HEK293 (cell line): ENCODE data around the gene STOML1.
A peak's percentile ranks its signal among the peaks of the same experiment; 100 is the strongest.

Source experiments
- CTCF ChIA-PET: fragments of 350-600 bp; formaldehyde crosslinking; extraction: SDS; loops from one replicate; lab custom pipeline; 2021; ENCODE audit warnings: antibody characterized with exemption; lab: Yijun Ruan, JAX
- POLR2A ChIA-PET: fragments of 300-600 bp; formaldehyde crosslinking; extraction: SDS; loops from one replicate; lab custom pipeline; 2020; ENCODE audit warnings: antibody characterized with exemption, inconsistent platforms; lab: Yijun Ruan, JAX
- H3K27ac ChIP-seq: fragments of 200-500 bp; sonication (Bioruptor generic); 2 replicates; pipeline ENCODE4 v1.5.1; 2014; ENCODE audit warnings: low read depth, low read length, control low read depth, inconsistent platforms; ENCODE audit errors: extremely low read depth
- H3K36me3 ChIP-seq, 2 experiments: fragments of 200-500 bp in 1 of 2; sonication (Bioruptor generic) in 1 of 2; 1 replicate in 1 of 2; 2 replicates in 1 of 2; pipeline ENCODE4 v1.5.1; 2014 to 2017; ENCODE audit warnings: inconsistent platforms in 2 of 2, low read length in 2 of 2; ENCODE audit not compliant: control insufficient read depth in 2 of 2, insufficient read depth in 1 of 2
- H3K4me1 ChIP-seq: fragments of 200-500 bp; sonication (Bioruptor generic); 2 replicates; pipeline ENCODE4 v1.5.1; 2014; ENCODE audit warnings: mild to moderate bottlenecking, low read length, inconsistent platforms; ENCODE audit not compliant: control insufficient read depth, insufficient read depth
- H3K4me3 ChIP-seq: 2 replicates; pipeline ENCODE4 v1.5.1; 2011; ENCODE audit warnings: low read depth, mild to moderate bottlenecking, control low read depth, low read length, moderate library complexity
- H3K9me3 ChIP-seq: fragments of 200-500 bp; sonication (Bioruptor generic); 2 replicates; pipeline ENCODE4 v1.5.1; 2014; ENCODE audit warnings: low read depth, low read length, inconsistent platforms; ENCODE audit not compliant: control insufficient read depth, insufficient read depth
- BCL11A ChIP-seq: fragments of 450-650 bp; formaldehyde crosslinking; IDR thresholded peaks from 2 replicates; pipeline ENCODE4 v1.5.1; 2016; ENCODE audit warnings: low read depth, missing biosample characterization, missing genetic modification characterization
- BCL11B ChIP-seq: fragments of 450-650 bp; formaldehyde crosslinking; IDR thresholded peaks from 2 replicates; pipeline ENCODE4 v1.5.1; 2016; ENCODE audit warnings: low read depth, missing biosample characterization, missing genetic modification characterization
- GLIS1 ChIP-seq: fragments of 450-650 bp; formaldehyde crosslinking; IDR thresholded peaks from 2 replicates; pipeline ENCODE4 v1.5.1; 2016; ENCODE audit warnings: missing biosample characterization, missing genetic modification characterization
- GLIS2 ChIP-seq: fragments of 450-650 bp; formaldehyde crosslinking; IDR thresholded peaks from 2 replicates; pipeline ENCODE4 v1.5.1; 2016; ENCODE audit warnings: missing biosample characterization, missing genetic modification characterization
- KLF1 ChIP-seq: fragments of 450-650 bp; formaldehyde crosslinking; IDR thresholded peaks from 2 replicates; pipeline ENCODE4 v1.5.1; 2016; ENCODE audit warnings: missing biosample characterization, missing genetic modification characterization
- KLF8 ChIP-seq: fragments of 450-650 bp; formaldehyde crosslinking; IDR thresholded peaks from 2 replicates; pipeline ENCODE4 v1.5.1; 2016; ENCODE audit warnings: missing biosample characterization, missing genetic modification characterization
- OSR2 ChIP-seq: fragments of 450-650 bp; formaldehyde crosslinking; IDR thresholded peaks from 2 replicates; pipeline ENCODE4 v1.5.1; 2016; ENCODE audit warnings: missing biosample characterization, missing genetic modification characterization
- SCRT2 ChIP-seq: fragments of 450-650 bp; formaldehyde crosslinking; IDR thresholded peaks from 2 replicates; pipeline ENCODE4 v1.5.1; 2016; ENCODE audit warnings: missing biosample characterization, missing genetic modification characterization
- YY2 ChIP-seq: fragments of 450-650 bp; formaldehyde crosslinking; IDR thresholded peaks from 2 replicates; pipeline ENCODE4 v1.5.1; 2016; ENCODE audit warnings: missing biosample characterization, missing genetic modification characterization
- ZBTB7A ChIP-seq: fragments of 450-650 bp; formaldehyde crosslinking; IDR thresholded peaks from 2 replicates; pipeline ENCODE4 v1.5.1; 2016; ENCODE audit warnings: low read depth, missing biosample characterization, missing genetic modification characterization
- ZFHX2 ChIP-seq: fragments of 450-650 bp; formaldehyde crosslinking; conservative IDR thresholded peaks from 2 replicates; pipeline ENCODE4 v1.5.1; 2016; ENCODE audit warnings: missing biosample characterization, missing genetic modification characterization
- ZFP37 ChIP-seq: fragments of 450-650 bp; formaldehyde crosslinking; IDR thresholded peaks from 2 replicates; pipeline ENCODE4 v1.5.1; 2016; ENCODE audit warnings: missing biosample characterization, missing genetic modification characterization
- ZFP69B ChIP-seq: fragments of 450-650 bp; formaldehyde crosslinking; IDR thresholded peaks from 2 replicates; pipeline ENCODE4 v1.5.1; 2016; ENCODE audit warnings: missing biosample characterization, missing genetic modification characterization
- ZNF112 ChIP-seq: fragments of 450-650 bp; formaldehyde crosslinking; IDR thresholded peaks from 2 replicates; pipeline ENCODE4 v1.5.0; 2017; ENCODE audit warnings: missing biosample characterization, missing genetic modification characterization
- ZNF146 ChIP-seq: fragments of 450-650 bp; formaldehyde crosslinking; IDR thresholded peaks from 2 replicates; pipeline ENCODE4 v1.5.1; 2016; ENCODE audit warnings: missing biosample characterization, missing genetic modification characterization
- ZNF211 ChIP-seq: fragments of 450-650 bp; formaldehyde crosslinking; IDR thresholded peaks from 2 replicates; pipeline ENCODE4 v1.5.1; 2016; ENCODE audit warnings: low read depth, missing biosample characterization, missing genetic modification characterization
- ZNF223 ChIP-seq: fragments of 450-650 bp; formaldehyde crosslinking; IDR thresholded peaks from 2 replicates; pipeline ENCODE4 v1.5.1; 2016; ENCODE audit warnings: missing biosample characterization, missing genetic modification characterization
- ZNF239 ChIP-seq: fragments of 450-650 bp; formaldehyde crosslinking; IDR thresholded peaks from 2 replicates; pipeline ENCODE4 v1.5.1; 2016; ENCODE audit warnings: missing biosample characterization, missing genetic modification characterization
- ZNF366 ChIP-seq: fragments of 450-650 bp; formaldehyde crosslinking; conservative IDR thresholded peaks from 2 replicates; pipeline ENCODE4 v1.5.1; 2016; ENCODE audit warnings: missing biosample characterization, missing genetic modification characterization
- ZNF394 ChIP-seq: fragments of 450-650 bp; formaldehyde crosslinking; IDR thresholded peaks from 2 replicates; pipeline ENCODE4 v1.5.1; 2016; ENCODE audit warnings: missing biosample characterization, missing genetic modification characterization, mild to moderate bottlenecking, moderate library complexity, borderline replicate concordance
- ZNF398 ChIP-seq: fragments of 450-650 bp; formaldehyde crosslinking; IDR thresholded peaks from 2 replicates; pipeline ENCODE4 v1.5.1; 2017; ENCODE audit warnings: missing biosample characterization, missing genetic modification characterization
- ZNF404 ChIP-seq: fragments of 450-650 bp; formaldehyde crosslinking; IDR thresholded peaks from 2 replicates; pipeline ENCODE4 v1.5.1; 2017; ENCODE audit warnings: missing biosample characterization, missing genetic modification characterization
- ZNF510 ChIP-seq: fragments of 450-650 bp; formaldehyde crosslinking; IDR thresholded peaks from 2 replicates; pipeline ENCODE4 v1.5.1; 2018; ENCODE audit warnings: mild to moderate bottlenecking, missing genetic modification characterization, missing biosample characterization; ENCODE audit not compliant: insufficient replicate concordance
- ZNF555 ChIP-seq: fragments of 450-650 bp; formaldehyde crosslinking; conservative IDR thresholded peaks from 2 replicates; pipeline ENCODE4 v1.5.1; 2017; ENCODE audit warnings: missing biosample characterization, mild to moderate bottlenecking, missing genetic modification characterization, inconsistent platforms
- ZNF768 ChIP-seq: fragments of 450-650 bp; formaldehyde crosslinking; IDR thresholded peaks from 2 replicates; pipeline ENCODE4 v1.5.1; 2018; ENCODE audit warnings: missing biosample characterization, mild to moderate bottlenecking, missing genetic modification characterization
- ZNF791 ChIP-seq: fragments of 450-650 bp; formaldehyde crosslinking; IDR thresholded peaks from 2 replicates; pipeline ENCODE4 v1.5.1; 2016; ENCODE audit warnings: missing biosample characterization, missing genetic modification characterization
- TF ChIP-seq, protein P1 (sequence below): fragments of 450-650 bp; formaldehyde crosslinking; IDR thresholded peaks from 2 replicates; pipeline ENCODE4 v1.5.1; 2016; ENCODE audit warnings: missing biosample characterization, missing genetic modification characterization
- TF ChIP-seq, protein P2 (sequence below): fragments of 450-650 bp; formaldehyde crosslinking; IDR thresholded peaks from 2 replicates; pipeline ENCODE4 v1.5.1; 2016; ENCODE audit warnings: missing biosample characterization, missing genetic modification characterization
- TF ChIP-seq, protein P3 (sequence below): fragments of 450-650 bp; formaldehyde crosslinking; IDR thresholded peaks from 2 replicates; pipeline ENCODE4; 2016; ENCODE audit warnings: missing biosample characterization, missing genetic modification characterization

STOML1 gene

GRCh38 chr15:73941044-73941443 lies 51.1 kb downstream of the STOML1 start (continued):
- peak; percentile 69; the same call in 1 of the 2 replicates for TF ChIP-seq KLF8 (tag by site-specific recombination)
- peak; percentile 45; the same call in 1 of the 2 replicates for TF ChIP-seq OSR2 (tag by site-specific recombination)
- no peak for TF ChIP-seq ZNF112 (tag by site-specific recombination)
- TF ChIP-seq, protein P1, sequence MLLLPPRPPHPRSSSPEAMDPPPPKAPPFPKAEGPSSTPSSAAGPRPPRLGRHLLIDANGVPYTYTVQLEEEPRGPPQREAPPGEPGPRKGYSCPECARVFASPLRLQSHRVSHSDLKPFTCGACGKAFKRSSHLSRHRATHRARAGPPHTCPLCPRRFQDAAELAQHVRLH = no peak
- TF ChIP-seq GLIS2 (tag by site-specific recombination) = peak; percentile 69
- peak; percentile 95 for TF ChIP-seq GLIS1 (tag by site-specific recombination)
- peak; percentile 15; the same call in 1 of the 2 replicates for TF ChIP-seq KLF1 (tag by site-specific recombination)
- no peak for TF ChIP-seq ZNF768
- no peak for TF ChIP-seq SCRT2 (tag by site-specific recombination)
- no peak for TF ChIP-seq ZNF404
- 0 out of 2 replicates have a peak, but pooled peaks have one; percentile 55 for TF ChIP-seq ZNF223
- TF ChIP-seq ZFP37 (tag by site-specific recombination) = 0 out of 2 replicates have a peak, but pooled peaks have one; percentile 37
- TF ChIP-seq ZNF239 = no peak
- peak; percentile 24; the same call in 1 of the 2 replicates for TF ChIP-seq ZNF394 (tag by site-specific recombination)
- TF ChIP-seq ZNF398 (tag by site-specific recombination) = peak; percentile 79
- TF ChIP-seq YY2 (tag by site-specific recombination) = no peak
- no peak for TF ChIP-seq ZNF555 (tag by site-specific recombination)
- no peak for TF ChIP-seq ZNF510 (tag by site-specific recombination)
- no peak for TF ChIP-seq ZNF146 (tag by site-specific recombination)

DNA sequence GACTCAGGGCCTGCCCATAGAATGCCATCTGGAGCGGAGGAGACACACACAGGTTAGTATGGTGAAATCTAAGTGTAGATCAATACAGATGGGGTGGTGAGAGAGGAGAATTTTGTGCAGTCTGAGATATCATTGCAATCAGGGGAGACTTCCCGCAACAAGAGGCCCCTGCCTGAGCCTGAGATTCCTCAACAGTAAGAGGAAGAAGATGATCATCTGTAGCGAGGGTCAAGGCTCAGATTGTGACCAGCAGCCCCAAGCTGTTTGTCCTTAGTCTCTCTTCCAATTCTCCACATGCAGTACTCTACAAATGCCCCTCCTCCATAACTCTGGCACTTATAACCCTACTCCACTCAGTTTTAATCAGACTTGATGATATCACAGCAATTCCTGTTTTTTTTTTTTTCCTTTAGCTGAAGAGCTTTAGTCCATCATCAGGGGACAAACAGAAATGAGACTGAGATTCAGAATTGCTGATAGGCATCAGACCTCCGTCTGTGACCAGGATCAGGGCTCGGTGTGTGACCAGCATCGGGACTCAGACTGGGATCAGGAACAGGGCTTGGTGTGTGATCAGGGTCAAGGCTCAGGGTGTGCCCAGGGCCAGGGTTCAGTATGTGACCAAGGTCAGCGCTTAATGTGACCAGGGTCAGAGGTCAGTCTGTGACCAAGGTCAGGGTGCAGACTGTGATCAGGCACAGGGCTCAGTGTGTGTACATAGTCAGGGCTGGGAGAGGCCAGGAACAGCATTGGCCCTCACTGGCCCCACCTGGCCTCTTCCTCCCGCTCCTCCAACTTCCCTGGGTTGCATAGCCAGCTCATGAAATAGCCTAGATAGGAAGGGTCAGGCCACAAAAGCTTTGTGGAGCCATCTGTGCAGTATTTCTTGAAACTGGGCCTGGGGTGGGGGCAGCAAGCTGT lies 51.8 kb downstream of the STOML1 start:
- ChIA-PET CTCF (interaction anchor here (0.6 to 6.1 kb wide), 12 partner anchors 9 to 109 kb away, joined by 3 to 39 read pairs (median 6); no protein-coding TSS in a partner anchor), POLR2A (interaction anchor here (0.7 to 2.0 kb wide), 5 partner anchors 8 to 54 kb away, joined by 3 to 17 read pairs (median 7); partner anchors contain the start of genes LOXL1 and PML)
- TF ChIP-seq ZNF211 (tag by site-specific recombination) (no peak), ZFP69B (tag by site-specific recombination) (no peak), ZFHX2 (tag by site-specific recombination) (no peak), BCL11A (tag by site-specific recombination) (peak; percentile 88), ZNF791 (no peak), GLIS2 (tag by site-specific recombination) (no peak), BCL11B (peak; percentile 66; the same call in 1 of the 2 replicates), ZNF366 (tag by site-specific recombination) (no peak), ZBTB7A (no peak)
- TF ChIP-seq, protein P2, sequence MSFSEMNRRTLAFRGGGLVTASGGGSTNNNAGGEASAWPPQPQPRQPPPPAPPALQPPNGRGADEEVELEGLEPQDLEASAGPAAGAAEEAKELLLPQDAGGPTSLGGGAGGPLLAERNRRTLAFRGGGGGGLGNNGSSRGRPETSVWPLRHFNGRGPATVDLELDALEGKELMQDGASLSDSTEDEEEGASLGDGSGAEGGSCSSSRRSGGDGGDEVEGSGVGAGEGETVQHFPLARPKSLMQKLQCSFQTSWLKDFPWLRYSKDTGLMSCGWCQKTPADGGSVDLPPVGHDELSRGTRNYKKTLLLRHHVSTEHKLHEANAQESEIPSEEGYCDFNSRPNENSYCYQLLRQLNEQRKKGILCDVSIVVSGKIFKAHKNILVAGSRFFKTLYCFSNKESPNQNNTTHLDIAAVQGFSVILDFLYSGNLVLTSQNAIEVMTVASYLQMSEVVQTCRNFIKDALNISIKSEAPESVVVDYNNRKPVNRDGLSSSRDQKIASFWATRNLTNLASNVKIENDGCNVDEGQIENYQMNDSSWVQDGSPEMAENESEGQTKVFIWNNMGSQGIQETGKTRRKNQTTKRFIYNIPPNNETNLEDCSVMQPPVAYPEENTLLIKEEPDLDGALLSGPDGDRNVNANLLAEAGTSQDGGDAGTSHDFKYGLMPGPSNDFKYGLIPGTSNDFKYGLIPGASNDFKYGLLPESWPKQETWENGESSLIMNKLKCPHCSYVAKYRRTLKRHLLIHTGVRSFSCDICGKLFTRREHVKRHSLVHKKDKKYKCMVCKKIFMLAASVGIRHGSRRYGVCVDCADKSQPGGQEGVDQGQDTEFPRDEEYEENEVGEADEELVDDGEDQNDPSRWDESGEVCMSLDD (tag by site-specific recombination) = no peak
- TF ChIP-seq, protein P3, sequence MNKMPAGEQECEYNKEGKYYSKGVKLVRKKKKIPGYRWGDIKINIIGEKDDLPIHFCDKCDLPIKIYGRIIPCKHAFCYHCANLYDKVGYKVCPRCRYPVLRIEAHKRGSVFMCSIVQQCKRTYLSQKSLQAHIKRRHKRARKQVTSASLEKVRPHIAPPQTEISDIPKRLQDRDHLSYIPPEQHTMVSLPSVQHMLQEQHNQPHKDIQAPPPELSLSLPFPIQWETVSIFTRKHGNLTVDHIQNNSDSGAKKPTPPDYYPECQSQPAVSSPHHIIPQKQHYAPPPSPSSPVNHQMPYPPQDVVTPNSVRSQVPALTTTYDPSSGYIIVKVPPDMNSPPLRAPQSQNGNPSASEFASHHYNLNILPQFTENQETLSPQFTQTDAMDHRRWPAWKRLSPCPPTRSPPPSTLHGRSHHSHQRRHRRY (tag by site-specific recombination) = no peak
- peaks cover 3% of the 10 kb centered on the region; the same call in 1 of the 2 replicates for H3K4me1 ChIP-seq
- H3K36me3 ChIP-seq = no peaks in the 10 kb centered on the region
- H3K9me3 ChIP-seq = no peaks in the 10 kb centered on the region
- no peak overlapping the region for H3K27ac ChIP-seq
- no peak overlapping the region for H3K4me3 ChIP-seq
